Muscle layer of duodenum (tissue), 2 donors: ENCODE results near the gene IGF2.
"Not testable (repeated sequence)": the region's sequence is repeated elsewhere in the genome, so short reads cannot be mapped to it uniquely, and the experiment has no call there.

Experiments
- H3K27ac ChIP-seq: one replicate; pipeline ENCODE4 v1.7.0; 2013; ENCODE audit warnings: mild to moderate bottlenecking, low read length
- H3K27me3 ChIP-seq: one replicate; pipeline ENCODE4 v1.7.0; 2013; ENCODE audit warnings: low read depth, mild to moderate bottlenecking, control low read depth, low read length
- H3K36me3 ChIP-seq, 2 donors: one replicate each; pipeline ENCODE4 v1.7.0; 2013; ENCODE audit warnings: low read length in 2 of 2, control low read depth in 1 of 2, mild to moderate bottlenecking in 1 of 2; ENCODE audit not compliant: insufficient read depth in 2 of 2, control insufficient read depth in 1 of 2
- H3K4me1 ChIP-seq, 2 donors: one replicate each; pipeline ENCODE4 v1.7.0; 2013; ENCODE audit warnings: low read length in 2 of 2, mild to moderate bottlenecking in 2 of 2, control low read depth in 1 of 2, moderate library complexity in 1 of 2; ENCODE audit not compliant: insufficient read depth in 2 of 2, control insufficient read depth in 1 of 2
- H3K4me3 ChIP-seq, 2 donors: one replicate each; pipeline ENCODE4 v1.7.0; 2013; ENCODE audit warnings: low read length in 2 of 2, low read depth in 1 of 2, mild to moderate bottlenecking in 1 of 2
- H3K9me3 ChIP-seq, 2 donors: one replicate each; pipeline ENCODE4 v1.7.0; 2013; ENCODE audit warnings: low read length in 2 of 2, control low read depth in 1 of 2, mild to moderate bottlenecking in 1 of 2; ENCODE audit not compliant: control insufficient read depth in 1 of 2
- donor health status: healthy.

The IGF2 gene

DNA sequence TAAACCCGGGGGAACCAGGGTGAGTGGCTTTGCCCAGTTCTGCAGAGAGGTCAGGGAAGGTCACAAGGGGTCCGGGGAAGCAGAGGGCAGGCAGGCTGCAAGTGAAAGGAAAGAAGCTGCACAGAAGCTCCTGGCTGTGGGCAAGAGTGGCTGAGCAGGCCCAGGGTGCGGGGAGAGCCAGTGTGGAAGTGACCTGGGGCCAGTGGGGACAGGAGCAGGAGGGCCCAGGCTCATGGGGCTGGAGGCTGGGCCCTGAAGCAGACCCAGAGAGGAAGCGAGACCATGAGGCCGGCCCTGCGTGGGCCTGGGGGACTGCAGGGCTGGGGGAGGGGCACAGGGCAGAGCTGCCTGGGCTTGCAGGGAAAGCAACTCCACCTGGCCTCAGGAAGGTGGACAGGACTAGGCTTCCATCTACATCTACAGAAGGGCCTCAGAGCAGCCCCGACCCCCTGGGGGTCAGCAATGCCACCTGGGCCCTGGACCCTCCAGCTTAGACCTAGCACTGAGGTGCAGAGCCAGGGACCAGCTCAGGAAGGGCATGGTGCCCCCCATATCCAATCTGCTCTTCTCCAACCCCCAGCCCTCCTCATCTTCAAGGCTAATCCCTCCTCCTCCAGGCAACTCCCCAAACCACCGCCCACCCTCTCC, 11.6 kb downstream of the IGF2 start:
- H3K27ac ChIP-seq: no peak overlapping the region
- no peaks in the 10 kb centered on the region for H3K9me3 ChIP-seq
- no peaks in the 10 kb centered on the region for H3K27me3 ChIP-seq
- H3K4me1 ChIP-seq: no peaks in the 10 kb centered on the region
- H3K4me3 ChIP-seq: no peak overlapping the region
- no peaks in the 10 kb centered on the region for H3K36me3 ChIP-seq

DNA sequence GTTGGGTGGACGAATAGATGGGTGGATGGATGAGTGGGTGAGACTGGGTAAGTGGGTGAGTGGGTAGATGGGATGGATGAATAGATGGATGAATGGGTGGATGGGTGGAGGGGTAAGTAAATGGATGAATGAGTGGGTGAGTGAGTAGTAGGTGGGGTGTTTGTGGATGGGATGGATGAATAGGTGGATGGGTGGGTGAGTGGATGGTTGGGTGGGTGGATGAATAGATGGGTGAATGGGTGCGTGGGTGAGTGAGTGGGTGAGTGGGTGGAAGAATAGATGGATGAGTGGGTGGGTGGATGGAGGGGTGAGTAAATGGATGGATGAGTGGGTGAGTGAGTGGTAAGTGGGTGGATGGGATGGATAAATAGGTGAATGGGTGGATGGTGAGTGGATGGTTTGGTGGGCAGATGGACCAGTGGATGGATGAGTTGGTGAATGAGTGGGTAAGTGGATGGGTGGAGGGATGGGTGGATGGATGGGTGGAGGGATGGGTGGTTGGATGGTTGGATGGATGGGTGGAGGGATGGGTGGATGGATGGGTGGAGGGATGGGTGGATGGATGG, 12.6 kb downstream of the IGF2 start:
- Histone ChIP-seq H3K9me3 (no peaks in the 10 kb centered on the region), H3K36me3 (no peaks in the 10 kb centered on the region), H3K4me3 (no peak overlapping the region), H3K4me1 (no peaks in the 10 kb centered on the region), H3K27ac (no peak overlapping the region), H3K27me3 (peaks cover 2% of the 10 kb centered on the region)

DNA sequence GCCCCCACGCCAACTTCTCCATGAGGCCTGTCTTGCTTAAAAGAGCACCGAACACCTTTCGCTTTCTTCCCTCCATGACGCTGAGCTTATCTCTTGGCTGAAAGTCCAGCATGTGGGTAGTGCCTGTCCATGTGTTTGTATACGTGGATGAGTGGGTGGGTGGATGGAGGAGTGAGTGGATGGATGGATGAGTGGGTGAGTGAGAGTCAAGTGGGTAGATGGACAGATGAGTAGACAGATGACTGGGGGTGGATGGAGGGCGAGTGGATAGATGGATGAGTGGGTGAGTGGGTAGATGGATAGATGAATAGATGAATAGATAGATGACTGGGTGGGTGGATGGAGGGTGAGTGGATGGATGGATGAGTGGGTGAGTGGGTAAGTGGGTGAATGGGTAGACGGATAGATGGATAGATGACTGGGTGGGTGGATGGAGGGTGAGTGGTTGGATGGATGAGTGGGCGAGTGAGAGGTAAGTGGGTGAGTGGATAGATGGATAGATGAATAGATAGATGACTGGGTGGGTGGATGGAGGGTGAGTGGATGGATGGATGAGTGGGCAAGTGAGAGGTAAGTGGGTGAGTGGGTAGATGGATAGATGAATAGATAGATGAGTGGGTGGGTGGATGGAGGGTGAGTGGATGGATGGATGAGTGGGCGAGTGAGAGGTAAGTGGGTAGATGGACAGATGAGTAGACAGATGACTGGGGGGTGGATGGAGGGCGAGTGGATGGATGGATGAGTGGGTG, 14.3 kb downstream of the IGF2 start:
- H3K36me3 ChIP-seq, H3K9me3 ChIP-seq, H3K27me3 ChIP-seq, H3K4me1 ChIP-seq, H3K4me3 ChIP-seq, H3K27ac ChIP-seq: not testable (repeated sequence)

DNA sequence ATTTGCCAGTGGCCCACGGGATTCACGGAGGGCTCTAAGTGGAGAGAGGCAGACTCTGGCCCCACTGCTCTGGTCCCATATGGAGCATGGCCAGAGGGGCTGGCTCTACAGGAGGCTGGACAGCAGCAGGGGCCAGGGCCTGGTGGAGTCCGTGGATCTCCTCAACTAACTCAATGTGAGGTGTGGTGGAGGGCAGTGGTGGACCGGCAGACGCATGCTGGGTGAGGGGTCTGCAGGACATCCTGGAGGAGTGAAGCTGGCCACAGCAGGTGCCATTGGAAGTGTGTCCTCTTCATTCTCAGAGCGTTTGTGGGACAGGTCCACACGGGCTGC, 15.6 kb downstream of the IGF2 start:
- Histone ChIP-seq H3K36me3 (no peaks in the 10 kb centered on the region), H3K27ac (no peak overlapping the region), H3K4me1 (no peaks in the 10 kb centered on the region), H3K27me3 (peaks cover 5% of the 10 kb centered on the region), H3K4me3 (no peak overlapping the region), H3K9me3 (no peaks in the 10 kb centered on the region)

DNA sequence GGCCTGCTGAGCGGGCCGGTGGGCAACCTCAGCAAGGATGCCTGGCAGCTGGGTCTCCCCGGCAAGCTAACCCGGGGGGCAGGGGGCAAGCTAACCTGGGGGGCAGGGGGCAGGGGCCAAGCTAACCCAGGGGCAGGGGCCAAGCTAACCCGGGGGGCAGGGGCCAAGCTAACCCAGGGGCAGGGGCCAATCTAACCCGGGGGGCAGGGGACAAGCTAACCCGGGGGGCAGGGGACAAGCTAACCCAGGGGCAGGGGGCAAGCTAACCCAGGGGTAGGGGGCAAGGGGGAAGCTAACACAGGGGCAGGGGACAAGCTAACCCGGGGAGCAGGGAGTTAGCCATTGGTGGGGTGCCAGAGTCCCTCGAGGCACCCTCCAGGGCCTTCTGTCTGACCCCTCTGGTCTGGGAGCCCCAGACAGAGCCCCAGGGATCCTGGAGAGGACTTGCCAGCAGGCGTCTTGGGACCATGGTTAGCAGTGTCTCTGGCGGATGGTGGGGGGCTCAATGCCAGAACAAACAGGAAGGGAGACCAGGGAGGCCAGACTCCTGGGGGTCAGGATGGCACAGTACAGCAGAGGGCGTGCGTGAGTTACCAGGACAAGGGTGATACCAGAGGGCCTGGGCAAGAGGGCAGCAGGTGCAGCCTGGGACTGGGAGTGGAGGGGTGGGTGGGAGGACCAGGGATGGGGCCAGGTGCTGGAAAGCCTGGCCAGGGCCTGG, 16.1 kb downstream of the IGF2 start:
- Histone ChIP-seq H3K4me3 (no peak overlapping the region), H3K36me3 (no peaks in the 10 kb centered on the region), H3K27me3 (peaks cover 5% of the 10 kb centered on the region), H3K27ac (no peak overlapping the region), H3K4me1 (no peaks in the 10 kb centered on the region), H3K9me3 (no peaks in the 10 kb centered on the region)

DNA sequence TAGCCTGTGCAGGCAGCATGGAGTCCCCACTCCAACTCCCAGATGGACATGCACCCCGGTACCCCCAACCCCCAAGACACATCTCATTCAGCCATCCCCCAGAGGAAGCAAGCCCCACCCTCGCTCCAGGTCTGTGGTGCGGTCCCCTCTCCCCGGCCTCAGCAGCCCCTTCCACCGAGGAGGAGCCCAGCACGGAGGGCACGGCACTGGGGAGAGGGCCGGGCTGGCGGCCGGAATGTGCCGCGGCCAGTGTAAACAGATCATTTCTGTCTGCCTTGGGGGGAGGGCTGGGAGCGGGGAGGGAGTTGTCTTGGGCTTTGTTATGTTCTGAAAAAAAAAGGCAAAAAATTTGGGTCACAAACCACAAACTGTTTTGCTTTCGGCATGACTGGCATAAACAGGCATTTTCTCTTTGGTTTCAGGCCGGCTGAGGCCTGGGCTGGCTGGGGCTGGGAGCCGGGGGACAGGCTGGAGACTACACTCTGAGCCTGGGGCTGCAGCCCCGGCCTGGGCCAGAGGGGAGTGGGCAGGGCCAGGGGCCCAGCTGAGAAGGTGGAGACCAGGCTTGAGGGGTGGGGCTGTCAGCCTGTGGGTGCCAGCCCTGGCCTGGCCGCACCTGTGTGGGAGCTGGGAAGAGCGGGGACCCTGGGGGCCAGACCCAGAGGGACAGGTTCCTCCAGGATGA, 16.8 kb downstream of the IGF2 start:
- H3K36me3 ChIP-seq: no peaks in the 10 kb centered on the region
- no peaks in the 10 kb centered on the region for H3K4me1 ChIP-seq
- no peak overlapping the region for H3K27ac ChIP-seq
- H3K9me3 ChIP-seq: no peaks in the 10 kb centered on the region
- H3K27me3 ChIP-seq: peaks cover 5% of the 10 kb centered on the region
- H3K4me3 ChIP-seq: no peak overlapping the region

DNA sequence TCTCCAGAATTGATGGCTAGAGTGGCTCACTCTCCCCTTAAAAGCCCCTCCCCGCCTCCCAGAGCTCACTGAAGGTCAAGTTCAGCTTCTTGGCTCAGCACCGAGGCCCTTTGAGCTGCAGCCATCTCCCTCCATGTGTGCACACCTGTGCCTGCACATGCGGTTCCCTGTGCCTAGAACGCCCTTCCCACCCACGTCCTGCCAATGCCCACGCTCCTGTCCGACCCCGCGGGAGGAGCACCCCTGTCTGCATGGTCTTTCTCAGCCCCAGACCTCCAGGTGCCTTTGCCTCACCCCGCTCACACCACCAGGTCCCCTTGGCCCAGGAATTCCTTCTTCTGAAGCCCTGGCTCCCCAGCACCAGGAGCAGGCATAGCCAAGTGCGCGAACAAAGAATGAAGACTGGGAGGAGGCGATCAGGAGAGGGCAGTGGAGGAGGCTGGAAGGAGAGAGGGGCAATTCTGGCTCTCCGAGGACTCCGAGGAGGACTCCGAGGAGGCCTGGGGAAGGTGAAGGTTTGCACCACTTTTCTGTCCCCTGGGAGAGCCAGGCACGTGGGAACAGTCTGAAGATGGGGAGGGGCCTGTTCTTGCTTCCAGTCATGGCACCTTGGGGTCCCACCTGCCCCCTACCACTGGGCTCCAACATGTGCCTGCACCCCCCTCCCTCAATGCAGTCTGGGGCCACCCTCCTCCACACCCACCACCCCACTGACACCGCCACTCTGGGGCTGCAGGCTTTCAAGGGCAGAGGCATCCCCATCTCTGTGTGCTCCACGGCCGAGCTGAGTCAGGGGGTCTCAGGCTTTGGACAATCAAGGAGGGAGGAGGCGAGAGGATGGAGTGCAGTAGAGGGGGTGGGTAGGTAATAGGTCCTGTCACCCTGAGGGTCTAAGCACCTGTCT, 17.7 kb downstream of the IGF2 start:
- peaks cover 5% of the 10 kb centered on the region for H3K27me3 ChIP-seq
- no peak overlapping the region for H3K4me3 ChIP-seq
- H3K36me3 ChIP-seq: no peaks in the 10 kb centered on the region
- H3K27ac ChIP-seq: no peak overlapping the region
- H3K9me3 ChIP-seq: no peaks in the 10 kb centered on the region
- H3K4me1 ChIP-seq: no peaks in the 10 kb centered on the region

DNA sequence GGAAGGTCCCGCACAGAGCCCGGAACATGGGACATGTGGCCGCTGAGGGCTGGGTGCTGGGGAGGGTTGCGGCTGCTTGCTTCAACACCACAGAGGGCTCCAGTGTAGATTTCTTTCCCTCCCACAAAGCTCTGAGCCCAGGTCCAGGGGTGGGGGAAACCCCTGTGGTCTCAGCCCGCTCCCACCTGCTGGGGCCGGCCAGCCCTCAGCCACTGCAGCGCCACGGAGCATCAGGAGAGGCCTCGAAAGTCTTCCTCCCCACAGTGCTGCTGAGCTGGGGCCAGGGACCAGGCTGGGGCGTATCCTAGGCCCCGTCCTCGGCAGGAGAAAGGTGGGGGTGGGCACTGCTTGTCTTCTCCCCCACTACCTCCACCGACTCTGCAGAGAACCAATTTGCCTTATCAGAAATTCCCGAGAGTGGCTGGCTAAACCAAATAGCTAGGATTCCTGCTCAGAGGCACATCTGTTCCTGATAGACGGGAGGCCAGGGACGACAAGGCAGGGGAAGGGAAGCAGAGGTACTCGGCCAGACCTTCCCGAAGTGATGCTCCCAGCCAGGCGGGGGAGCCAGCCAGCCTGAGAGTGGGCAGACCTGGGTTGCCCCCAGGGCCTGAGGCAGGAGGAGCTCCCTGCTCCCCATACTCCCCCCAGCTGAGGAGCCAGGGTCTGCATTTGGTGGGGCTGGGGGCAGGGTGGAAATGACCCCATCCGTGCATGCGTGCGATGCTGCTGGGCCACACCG, 18.7 kb downstream of the IGF2 start:
- H3K27ac ChIP-seq: no peak overlapping the region
- H3K36me3 ChIP-seq: no peaks in the 10 kb centered on the region
- peaks cover 5% of the 10 kb centered on the region for H3K27me3 ChIP-seq
- H3K4me1 ChIP-seq: no peaks in the 10 kb centered on the region
- H3K4me3 ChIP-seq: no peak overlapping the region
- no peaks in the 10 kb centered on the region for H3K9me3 ChIP-seq

DNA sequence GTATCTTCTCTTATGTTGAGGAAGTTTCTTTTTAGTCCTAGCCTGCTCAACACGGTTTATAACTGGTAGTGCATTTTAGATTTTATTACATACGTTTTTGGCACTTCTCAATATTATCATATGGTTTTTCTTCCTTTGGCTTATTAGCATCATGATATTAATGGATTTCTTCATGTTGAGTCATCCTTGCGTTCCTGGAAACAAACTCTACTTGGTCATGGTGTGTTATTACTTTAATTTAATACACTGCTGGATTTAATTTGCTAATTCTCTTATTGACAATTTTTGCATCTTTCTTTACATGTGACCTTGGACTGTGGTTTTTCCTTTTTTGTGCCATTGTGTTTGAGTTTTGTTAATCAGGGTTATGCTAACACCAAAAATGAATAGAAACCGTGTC, 20.5 kb downstream of the IGF2 start:
- Histone ChIP-seq H3K27ac (no peak overlapping the region), H3K27me3 (peaks cover 5% of the 10 kb centered on the region), H3K4me1 (no peaks in the 10 kb centered on the region), H3K36me3 (no peaks in the 10 kb centered on the region), H3K4me3 (no peak overlapping the region), H3K9me3 (no peaks in the 10 kb centered on the region)

DNA sequence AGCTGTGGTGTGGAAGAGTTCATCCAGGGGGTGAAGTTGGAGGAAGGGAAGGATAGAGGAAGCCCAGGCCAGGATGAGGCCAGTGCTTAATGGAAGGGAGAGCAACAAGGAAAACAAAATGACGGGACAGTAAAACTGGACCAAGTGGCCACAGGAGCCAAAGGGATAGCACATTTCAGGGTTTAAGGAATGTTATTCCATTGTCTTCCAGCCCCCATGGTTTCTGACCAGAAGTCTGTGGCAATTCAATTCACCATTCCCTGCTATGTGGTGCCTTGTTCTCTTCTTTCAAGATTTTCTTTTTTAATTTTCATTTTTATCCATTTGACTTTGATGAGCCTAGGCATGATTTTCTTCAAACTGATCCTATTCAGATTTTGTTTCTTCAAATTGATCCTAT, 22.5 kb downstream of the IGF2 start:
- Histone ChIP-seq H3K27ac (no peak overlapping the region), H3K36me3 (no peaks in the 10 kb centered on the region), H3K4me3 (no peak overlapping the region), H3K4me1 (no peaks in the 10 kb centered on the region), H3K27me3 (peaks cover 3% of the 10 kb centered on the region), H3K9me3 (no peaks in the 10 kb centered on the region)
